NCI-H187 (cell line): ENCODE measurements around the gene CCDC86.
"Not testable (repeated sequence)": the region's sequence is repeated elsewhere in the genome, so short reads cannot be mapped to it uniquely, and the experiment has no call there.

Source experiments
- DNase-seq, 2 experiments: peaks; one replicate each; lab custom pipeline; 2025; lab: John Stamatoyannopoulos, UW

CCDC86 gene, protein sequence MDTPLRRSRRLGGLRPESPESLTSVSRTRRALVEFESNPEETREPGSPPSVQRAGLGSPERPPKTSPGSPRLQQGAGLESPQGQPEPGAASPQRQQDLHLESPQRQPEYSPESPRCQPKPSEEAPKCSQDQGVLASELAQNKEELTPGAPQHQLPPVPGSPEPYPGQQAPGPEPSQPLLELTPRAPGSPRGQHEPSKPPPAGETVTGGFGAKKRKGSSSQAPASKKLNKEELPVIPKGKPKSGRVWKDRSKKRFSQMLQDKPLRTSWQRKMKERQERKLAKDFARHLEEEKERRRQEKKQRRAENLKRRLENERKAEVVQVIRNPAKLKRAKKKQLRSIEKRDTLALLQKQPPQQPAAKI

GRCh38 chr11:60841797-60842667 is at the start of gene CCDC86:
Gene CCDC86, plus strand, starts transcription at chr11:60842113. Its CDS starts 12 bp downstream, at chr11:60842125.
- DNase-seq = peak; percentile 85 to 88

DNA sequence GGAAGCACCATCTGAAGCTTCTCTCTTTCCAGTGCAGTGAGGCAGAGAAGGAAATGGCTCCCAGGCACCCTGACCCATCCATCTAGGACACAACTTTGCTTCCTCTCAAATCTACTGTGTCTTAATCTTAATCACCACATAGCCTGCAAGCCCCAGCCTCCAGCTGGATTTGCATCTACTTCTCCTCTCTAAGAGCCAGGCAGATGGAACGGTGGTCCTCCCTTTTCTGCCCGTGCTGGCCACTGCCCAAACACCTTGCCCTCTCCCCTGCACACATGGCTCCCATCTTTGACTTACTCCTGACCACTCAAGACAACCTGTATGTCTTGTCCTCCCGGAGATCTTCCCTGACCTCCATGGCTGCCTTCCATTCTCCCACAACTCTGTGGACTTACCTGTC is 49.4 kb upstream of the CCDC86 start:
- no peak for DNase-seq

DNA sequence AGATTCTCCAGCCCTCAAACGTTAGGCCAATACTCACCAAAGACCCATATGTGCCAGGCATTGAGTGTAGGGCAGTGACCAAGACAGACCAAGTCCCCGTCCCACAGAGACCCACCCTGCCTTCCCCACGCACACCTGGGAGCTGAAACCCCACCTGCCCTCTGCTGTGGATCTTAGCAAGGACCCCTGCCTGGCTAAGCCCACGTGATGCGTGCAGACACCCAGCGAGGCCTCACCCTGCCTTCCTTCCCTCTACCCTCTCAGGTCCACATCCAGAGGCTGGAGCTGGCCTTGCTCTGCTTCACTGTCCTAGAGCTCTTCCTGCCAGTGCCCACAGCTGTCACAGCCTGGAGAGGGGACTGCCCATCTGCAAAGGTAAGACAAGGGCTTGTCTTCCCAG is 46.6 kb upstream of the CCDC86 start:
- DNase-seq = no peak

DNA sequence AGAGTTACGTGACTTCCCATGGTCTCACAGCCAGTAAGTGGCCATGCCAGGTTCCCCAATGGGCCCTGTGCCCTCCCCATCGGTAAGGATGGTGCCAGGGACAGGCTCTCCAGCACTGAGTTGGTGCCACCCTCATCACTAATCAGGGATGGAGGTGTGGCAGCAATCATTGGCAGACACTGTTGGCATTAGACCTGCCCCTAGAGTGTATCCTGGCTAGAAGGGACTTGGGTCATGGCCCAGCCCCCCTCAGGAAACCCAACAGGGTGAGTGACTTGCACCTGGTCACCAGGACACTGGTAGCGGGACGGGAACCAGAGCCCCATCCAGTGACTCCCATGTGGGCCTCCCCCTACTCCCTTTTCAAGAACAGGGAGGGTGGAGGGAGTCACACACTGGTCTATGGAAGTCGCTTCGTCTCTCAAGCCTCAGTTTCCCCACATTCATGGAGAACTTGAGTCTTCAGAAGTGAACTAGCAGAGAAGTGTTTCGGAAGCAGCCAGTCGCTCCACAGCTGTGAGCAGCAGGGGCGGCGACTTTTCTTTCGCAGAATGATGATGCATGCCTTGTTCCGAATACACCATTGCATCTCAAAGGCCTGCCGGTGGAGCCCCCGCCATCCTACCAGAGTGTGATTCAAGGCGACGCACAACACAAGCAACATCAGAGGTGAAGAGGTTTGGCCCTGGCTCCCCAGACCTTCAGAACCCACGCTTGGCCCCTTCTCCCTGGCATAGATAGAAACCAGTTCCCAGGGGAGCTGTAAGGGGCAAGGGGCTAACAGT is 43.9 kb upstream of the CCDC86 start:
- no peak for DNase-seq

DNA sequence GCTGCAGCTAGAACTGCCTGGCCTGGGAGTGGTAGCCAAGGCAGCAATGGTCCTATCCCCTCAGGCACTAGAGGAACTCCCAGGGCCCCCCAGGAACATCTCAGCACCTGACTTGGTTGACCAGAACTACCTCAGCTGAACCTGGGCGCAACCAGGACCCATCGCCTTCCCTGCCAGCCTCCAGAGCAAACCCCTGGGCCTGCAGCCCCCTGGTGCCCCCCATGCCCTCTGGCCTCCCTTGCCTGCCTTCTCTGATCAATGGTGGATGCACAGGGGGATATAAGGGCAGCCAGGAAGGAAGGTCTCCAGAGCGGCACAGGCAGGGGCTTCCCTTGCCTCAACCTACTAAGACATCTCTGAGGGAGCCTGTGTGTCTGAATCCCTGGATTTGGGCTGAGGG is 43.3 kb upstream of the CCDC86 start:
- no peak for DNase-seq

GRCh38 chr11:60801194-60801593 is 40.7 kb upstream of the CCDC86 start:
- no peak for DNase-seq

- no peak for DNase-seq
Measured at GRCh38 chr11:60803273-60803936, 38.5 kb upstream of the CCDC86 start.

DNA sequence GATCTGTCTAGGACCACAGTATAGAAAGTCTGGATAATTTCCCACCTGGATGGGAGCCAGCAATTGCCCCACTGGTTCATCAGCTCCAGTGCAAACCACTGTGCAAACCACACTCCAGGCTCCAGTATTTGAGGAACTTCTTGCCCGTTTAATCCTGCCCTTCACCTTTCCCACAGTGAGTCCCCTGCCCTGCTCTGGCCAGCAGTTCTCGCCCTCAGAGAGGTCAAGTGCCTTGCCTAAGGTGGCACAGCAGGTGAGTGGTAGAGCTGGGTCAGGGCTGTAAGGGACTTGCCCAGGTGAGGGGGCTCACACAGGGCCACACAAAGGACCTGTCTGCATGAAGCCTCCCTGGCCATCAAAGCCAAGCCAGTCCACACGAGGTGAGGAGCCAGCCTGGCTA is 32.7 kb upstream of the CCDC86 start:
- no peak for DNase-seq

DNA sequence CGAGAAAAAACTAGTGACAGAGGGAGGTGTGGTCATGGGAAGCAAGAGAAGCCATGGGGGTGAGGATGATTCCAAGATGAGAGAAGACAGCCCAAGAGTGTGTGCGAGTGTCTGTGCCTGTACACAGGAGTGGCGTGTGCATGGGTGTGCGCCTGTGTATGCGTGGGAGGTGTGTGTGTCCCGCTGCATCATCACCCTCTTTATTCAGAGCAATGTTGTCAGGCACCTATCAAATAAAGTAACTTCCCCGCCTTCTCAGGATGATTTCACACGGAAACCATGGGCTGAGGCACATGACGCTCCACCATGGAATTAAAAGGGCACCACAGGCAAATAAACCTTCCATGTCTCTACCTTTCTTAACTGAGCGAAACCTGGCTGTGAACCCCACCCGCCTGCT is 32.2 kb upstream of the CCDC86 start:
- DNase-seq = no peak

- no peak for DNase-seq
Measured at GRCh38 chr11:60810151-60810550, 31.8 kb upstream of the CCDC86 start.

DNA sequence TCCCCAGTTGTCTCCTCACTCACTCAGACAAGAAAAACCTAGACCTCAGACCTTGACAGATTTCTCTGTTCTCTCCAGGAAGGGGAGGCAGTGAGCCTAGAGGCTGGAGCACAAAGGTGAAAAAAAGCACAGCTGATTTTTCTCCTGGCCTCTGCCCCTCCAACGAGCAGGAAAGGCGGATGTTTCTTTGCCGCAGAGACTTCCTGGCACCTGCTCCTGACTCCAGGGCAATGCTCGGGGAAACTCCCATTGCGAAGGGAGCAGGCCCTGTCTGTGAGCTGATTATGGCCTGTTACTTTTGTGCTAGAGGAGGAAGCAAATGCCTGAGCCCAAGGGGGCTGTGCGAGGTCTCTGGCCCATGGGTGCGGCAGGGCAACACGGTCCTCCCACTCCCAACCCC is 31.3 kb upstream of the CCDC86 start:
- no peak for DNase-seq

- no peak for DNase-seq
Measured at GRCh38 chr11:60813324-60813723, 28.6 kb upstream of the CCDC86 start.

DNA sequence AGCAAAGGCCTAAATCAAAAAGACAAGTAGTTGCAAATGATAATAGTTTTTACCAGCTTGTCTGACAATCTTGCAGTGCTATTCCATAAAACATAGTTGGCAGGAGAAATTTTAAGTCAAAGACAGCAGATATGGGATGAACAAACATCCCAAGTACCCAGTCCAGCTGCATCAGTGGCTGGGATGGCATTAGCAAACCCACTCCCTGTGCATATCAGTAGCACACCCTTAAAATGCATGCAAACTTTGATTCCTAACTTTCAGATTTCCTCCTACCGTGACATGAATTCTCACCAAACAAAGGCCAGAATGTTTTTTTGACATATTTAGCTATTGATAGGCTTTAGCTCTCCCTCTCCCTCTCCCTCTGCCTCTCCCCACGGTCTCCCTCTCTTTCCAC is 27.8 kb upstream of the CCDC86 start:
- DNase-seq = no peak

DNA sequence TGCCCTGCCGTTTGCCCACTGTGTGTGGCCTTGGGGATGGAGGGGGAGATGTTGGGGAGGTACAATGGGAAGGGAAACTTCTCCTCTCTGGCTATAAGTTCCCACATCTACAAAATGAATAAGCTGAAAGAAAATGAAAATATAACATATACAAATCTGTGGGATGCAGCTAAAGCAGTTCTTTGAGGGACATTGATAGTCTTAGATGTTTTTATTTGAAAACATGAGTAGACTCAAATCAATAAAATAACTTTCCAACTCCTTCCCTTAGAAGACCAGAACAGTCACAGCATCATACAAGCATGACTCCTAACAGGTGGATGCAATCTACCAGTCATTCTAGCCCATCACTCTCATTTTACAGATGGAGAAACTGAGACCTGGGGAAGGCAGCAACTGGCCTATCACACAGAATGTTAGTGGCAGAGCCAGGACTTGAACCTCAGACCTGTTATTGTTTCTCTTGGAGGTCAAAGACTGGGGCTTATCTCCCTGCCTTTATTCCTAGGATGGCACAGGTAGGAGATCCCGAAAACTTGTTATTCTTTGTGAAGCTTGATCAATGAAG is 25.2 kb upstream of the CCDC86 start:
- DNase-seq = no peak

- DNase-seq = no peak
Measured at GRCh38 chr11:60818057-60818456, 23.9 kb upstream of the CCDC86 start.

GRCh38 chr11:60821827-60822599 is 19.9 kb upstream of the CCDC86 start:
- no peak for DNase-seq

DNA sequence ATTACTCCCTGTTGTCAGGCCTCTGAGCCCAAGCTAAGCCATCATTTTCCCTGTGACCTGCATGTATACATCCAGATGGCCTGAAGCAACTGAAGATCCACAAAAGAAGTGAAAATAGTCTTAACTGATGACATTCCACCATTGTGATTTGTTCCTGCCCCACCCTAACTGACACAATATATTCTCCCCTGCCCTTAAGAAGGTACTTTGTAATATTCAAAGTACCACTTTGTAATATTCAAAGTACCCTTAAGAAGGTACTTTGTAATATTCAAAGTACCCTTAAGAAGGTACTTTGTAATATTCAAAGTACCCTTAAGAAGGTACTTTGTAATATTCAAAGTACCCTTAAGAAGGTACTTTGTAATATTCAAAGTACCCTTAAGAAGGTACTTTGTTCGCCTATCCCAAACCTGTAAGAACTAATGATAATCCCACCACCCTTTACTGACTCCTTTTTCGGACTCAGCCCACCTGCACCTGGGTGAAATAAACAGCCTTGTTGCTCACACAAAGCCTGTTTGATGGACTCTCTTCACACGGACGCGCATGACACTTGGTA is 18.1 kb upstream of the CCDC86 start:
- DNase-seq = not testable (repeated sequence)

DNA sequence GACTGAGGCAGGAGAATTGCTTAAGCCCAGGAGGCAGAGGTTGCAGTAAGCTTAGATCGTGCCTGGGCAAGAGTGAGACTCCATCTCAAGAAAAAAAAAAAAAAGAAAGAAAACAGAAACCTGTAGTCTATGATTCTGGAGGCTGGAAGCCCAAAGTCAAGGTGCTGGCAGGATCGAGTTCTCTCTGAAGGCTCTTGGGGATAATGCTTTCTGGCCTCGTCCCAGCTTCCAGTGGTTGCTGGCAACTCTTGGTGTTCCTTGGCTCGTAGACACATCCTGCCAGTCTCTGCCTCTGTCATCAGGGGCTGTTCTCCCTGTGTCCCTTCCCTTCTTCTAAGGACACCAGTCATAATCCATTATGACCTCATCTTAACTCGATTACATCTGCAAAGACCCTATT is 16.8 kb upstream of the CCDC86 start:
- no peak for DNase-seq

GRCh38 chr11:60825790-60826189 is 16.1 kb upstream of the CCDC86 start:
- no peak for DNase-seq

- no peak for DNase-seq
Measured at GRCh38 chr11:60830478-60831142, 11.3 kb upstream of the CCDC86 start.
